Left lung (tissue), 10 donors: ENCODE measurements around the gene ZNF556. TPM values are rescaled to one million over a fixed set of nuclear protein-coding genes. Genes with fewer than 3 reads are reported as not detected.
"Not testable (repeated sequence)": the region's sequence is repeated elsewhere in the genome, so short reads cannot be mapped to it uniquely, and the experiment has no call there.

Experiments used
- ATAC-seq: fragments of 200-7000 bp; cut with Tn5 transposase; one replicate; pipeline ENCODE4 v1.9.1; 2020; ENCODE audit warnings: moderate library complexity
- DNase-seq, 4 donors: peaks; one replicate each; pipeline ENCODE4 v3.0.0-alpha.2; 2013 to 2020
- H3K27ac ChIP-seq, 2 donors: fragments of 200-600 bp; sonication (generic) in 1 of 2; one replicate each; pipeline versions ENCODE4 v1.5.0 to v1.8.0; 2020 to 2021
- H3K27me3 ChIP-seq, 2 donors: fragments of 200-600 bp; sonication (generic) in 1 of 2; one replicate each; pipeline versions ENCODE4 v1.5.0 to v1.8.0; 2020 to 2021
- H3K36me3 ChIP-seq, 2 donors: fragments of 200-600 bp; sonication (generic) in 1 of 2; one replicate each; pipeline versions ENCODE4 v1.5.0 to v1.8.0; 2020 to 2021
- H3K4me1 ChIP-seq, 2 donors: fragments of 200-600 bp; one replicate each; pipeline ENCODE4 v1.8.0; 2021
- H3K4me3 ChIP-seq, 2 donors: fragments of 200-600 bp; sonication (generic) in 1 of 2; one replicate each; pipeline versions ENCODE4 v1.5.0 to v1.8.0; 2020 to 2021; ENCODE audit warnings: mild to moderate bottlenecking in 1 of 2
- H3K9me3 ChIP-seq, 2 donors: fragments of 200-600 bp; sonication (generic) in 1 of 2; one replicate each; pipeline versions ENCODE4 v1.5.0 to v1.8.0; 2020 to 2021
- CTCF ChIP-seq, 2 donors: fragments of 200-600 bp; sonication (generic) in 1 of 2; IDR thresholded peaks; one replicate each; pipeline versions ENCODE4 v1.5.0 to v1.8.0; 2021; ENCODE audit warnings: antibody characterized with exemption in 2 of 2
- intact Hi-C, 2 donors: fragments of 100-400 bp; cut with DNase I; formaldehyde crosslinking; loops; one replicate each; pipeline versions ENCODE4 v1.11.2 to v1.14.2; 2022
- polyA plus RNA-seq, 6 donors: library from polyadenylated mRNA; unstranded; fragments of 120-200 nt; gene quantifications; one replicate each; pipeline ENCODE4 v1.2.1, GENCODE V29; 2013; ENCODE audit not compliant: insufficient read length in 6 of 6
- total RNA-seq, 2 donors: library from RNA; stranded (reverse); fragmentation: NEBNext Ultra II Directional; extraction: Animal tissue kit (Norgen Biotek cat#: 25700); gene quantifications; one replicate each; pipeline ENCODE4 v1.2.1, GENCODE V29; 2021
- donor health status: DM: no; HTN: yes; CAD: no.
- donor health status: DM: no; HTN: no; CAD: no.

Gene ZNF556
- total and polyA plus RNA-seq, 8 donors: 0.06 to 0.21 (median 0.14) TPM; not detected in 2

DNA sequence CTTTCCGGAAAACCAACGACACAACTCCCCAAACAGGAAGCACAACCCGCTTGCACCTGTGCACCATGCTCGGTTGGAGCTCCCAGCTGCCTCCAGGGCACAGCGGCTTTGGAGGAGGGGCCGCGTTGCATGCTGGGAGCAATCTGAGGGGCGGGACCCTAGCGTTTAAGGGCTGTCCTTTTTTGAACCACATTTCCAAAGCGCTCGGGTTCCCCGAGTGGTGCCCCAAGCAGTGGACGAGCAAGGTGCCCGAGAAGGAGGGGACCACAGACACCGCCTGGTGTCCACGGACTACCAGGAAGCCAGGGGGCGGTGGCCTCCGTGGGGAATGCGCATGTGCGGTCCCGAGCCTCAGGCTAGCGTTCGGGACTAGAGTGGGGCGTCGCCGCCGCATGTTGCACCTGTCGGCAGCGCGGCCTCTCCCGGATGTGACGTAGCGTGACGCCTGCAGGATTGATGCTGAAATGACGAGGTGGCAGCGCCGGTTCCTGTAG, 21.6 kb downstream of the ZNF556 start:
- Histone ChIP-seq H3K27me3 (no peaks in the 10 kb centered on the region), H3K36me3 (no peaks in the 10 kb centered on the region), H3K9me3 (no peaks in the 10 kb centered on the region), H3K27ac (peak overlapping the region; percentile 19 to 70), H3K4me1 (peaks cover 0 to 5% of the 10 kb centered on the region in 2 donors), H3K4me3 (peak overlapping the region; percentile 12 to 39)
- ATAC-seq (peak; percentile 34), DNase-seq (peak in 2 of 4 donors; percentile 37 to 80)
- no peak for TF ChIP-seq CTCF (IDR thresholded peaks at IDR 0.05)
- intact Hi-C loops: no loop called here

DNA sequence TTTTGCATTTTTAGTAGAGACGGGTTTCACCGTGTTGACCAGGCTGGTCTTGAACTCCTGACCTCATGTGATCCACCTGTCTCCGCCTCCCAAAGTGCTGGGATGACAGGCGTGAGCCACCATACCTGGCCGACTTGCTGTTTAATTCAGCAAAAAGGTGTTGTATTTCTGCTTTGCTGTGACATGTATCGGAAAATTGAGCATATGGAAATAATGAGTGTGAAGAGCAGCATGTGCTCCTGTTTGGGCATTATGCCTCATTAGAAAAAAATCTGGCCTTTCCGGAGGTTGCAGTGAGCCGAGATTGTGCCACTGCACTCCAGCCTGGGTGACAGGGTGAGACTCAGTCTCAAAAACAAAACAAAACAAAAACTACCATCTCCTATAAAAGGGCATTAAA, 23.4 kb downstream of the ZNF556 start:
- H3K36me3 ChIP-seq, H3K4me1 ChIP-seq, H3K9me3 ChIP-seq, DNase-seq, H3K27ac ChIP-seq, intact Hi-C loops, H3K4me3 ChIP-seq, H3K27me3 ChIP-seq, ATAC-seq: not testable (repeated sequence)

DNA sequence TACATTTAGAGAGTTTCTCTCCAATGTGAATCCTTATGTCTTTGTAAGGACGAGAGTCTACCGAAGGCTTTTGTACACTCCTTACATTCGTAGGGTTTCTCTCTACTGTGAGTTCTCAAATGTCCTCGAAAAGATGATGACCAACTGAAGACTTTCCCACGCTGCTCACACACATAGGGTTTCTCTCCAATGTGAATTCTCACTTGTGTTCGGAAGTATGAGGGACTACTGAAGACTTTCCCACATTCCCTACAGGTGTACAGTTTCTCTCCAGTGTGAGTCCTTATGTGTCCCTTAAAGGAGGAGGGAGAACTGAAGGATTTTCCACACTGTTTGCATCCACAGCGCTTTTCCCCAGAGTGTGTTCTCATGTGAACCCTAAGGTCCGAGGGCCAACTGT, 29.6 kb downstream of the ZNF556 start:
- no peak for ATAC-seq
- intact Hi-C loops: no loop called here

DNA sequence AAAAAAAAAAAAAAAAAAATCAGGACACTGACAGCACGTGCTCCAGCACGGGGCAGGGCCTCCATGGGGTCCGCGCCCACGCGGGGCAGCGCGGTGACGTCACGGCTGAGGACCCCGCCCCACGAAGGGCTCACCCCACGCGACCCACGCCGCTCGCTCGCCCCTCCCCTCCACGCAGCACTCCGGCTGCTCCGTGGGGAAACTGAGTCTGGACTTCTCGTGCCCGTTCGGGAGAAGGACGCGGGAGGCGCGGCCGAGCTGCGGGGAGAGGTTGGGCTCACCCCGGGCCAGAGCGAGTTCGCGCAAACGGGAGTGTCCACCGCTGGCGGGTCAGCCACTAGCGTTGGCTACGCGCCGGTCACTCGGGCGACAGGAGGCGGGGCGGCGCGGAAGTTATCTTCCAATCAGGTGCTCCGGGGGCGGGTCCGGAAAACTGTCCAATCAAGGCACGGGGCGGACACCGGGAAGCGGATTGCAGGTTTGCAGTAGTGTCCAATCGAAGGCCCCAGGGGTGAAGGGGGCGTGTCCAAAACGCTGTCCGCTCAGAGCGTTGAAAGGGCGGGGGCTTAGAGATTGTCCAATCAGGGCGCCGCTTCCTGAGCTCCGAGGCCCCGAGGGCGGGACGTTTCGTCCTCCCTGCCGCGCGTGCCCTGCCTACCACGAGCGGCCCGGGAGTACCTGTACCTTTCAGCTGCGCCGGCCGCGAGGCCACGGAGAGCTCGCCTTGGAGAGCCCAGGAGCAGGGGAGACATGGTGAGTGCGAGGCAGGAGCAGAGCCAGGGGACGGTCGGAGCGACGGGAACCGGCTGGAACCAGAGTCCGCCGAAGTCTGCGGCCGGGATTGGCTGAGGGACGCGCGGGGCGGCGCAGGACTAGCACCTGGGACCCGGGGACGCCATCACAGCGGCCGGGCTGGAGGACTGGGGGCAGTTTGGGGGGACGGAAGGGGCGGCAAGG, 33.4 kb downstream of the ZNF556 start, which contains the start of gene ZNF57:
Gene ZNF57 (plus strand): TSS at position 633 of the 957 bp plus-strand sequence. CDS start 118 bp downstream, at position 751.
- Histone ChIP-seq H3K4me1 (peaks cover 5 to 10% of the 10 kb centered on the region in 2 donors), H3K4me3 (peak within 1 kb of the TSS; percentile 58 to 59), H3K36me3 (no peaks in the 10 kb centered on the region), H3K9me3 (peaks cover 0 to 18% of the 10 kb centered on the region in 2 donors), H3K27ac (peak within 1 kb of the TSS; percentile 88), H3K27me3 (no peaks in the 10 kb centered on the region)
- DNase-seq (peak; percentile 97 to 100 (median 98)), ATAC-seq (peak; percentile 98)
- no peak for TF ChIP-seq CTCF (IDR thresholded peaks at IDR 0.05)
- intact Hi-C loops: no loop called here

More for the DNA sequence above, 29.6 kb downstream of the ZNF556 start:
- no peak for DNase-seq
- no peak overlapping the region for H3K4me3 ChIP-seq
- peaks cover 4 to 5% of the 10 kb centered on the region in 2 donors for H3K4me1 ChIP-seq
- no peak overlapping the region for H3K27ac ChIP-seq
- TF ChIP-seq CTCF (IDR thresholded peaks at IDR 0.05): no peak
- no peaks in the 10 kb centered on the region for H3K27me3 ChIP-seq
- H3K9me3 ChIP-seq: peaks cover 0 to 18% of the 10 kb centered on the region in 2 donors
- H3K36me3 ChIP-seq: no peaks in the 10 kb centered on the region

DNA sequence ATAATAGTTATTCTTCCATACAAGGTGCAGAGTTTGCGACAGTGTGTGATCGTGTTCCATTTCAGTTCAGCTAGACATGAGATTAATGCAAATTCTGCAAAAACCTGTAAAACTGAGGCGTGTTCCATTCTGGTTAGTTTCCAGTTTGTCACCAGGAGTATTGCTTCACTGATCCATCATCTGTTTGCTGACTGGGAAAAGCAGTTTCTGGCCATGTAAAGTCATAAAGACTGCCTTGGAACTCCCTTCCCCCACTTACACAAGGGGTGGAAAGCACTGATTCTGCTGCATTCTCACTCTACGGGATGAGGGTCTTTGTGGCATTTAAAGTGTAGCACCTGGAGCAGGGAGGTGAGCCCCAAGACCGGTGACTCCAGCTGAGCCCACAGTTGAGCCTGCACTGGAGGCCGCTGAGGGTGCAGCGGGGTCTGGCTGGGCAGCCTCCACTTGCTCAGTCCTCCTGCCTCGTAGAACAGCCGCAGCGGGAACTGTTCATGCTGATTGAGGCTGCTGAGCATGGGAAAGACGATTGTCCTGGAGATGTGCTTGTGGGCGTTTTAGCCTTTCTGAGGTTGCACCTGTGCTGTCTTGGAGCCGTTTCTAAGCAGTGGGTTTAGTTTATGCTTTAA, 35.6 kb downstream of the ZNF556 start:
- TF ChIP-seq CTCF (IDR thresholded peaks at IDR 0.05): no peak
- no peak overlapping the region for H3K4me3 ChIP-seq
- ATAC-seq (no peak), DNase-seq (peak in 1 of 4 donors; percentile 55)
- no peaks in the 10 kb centered on the region for H3K9me3 ChIP-seq
- H3K36me3 ChIP-seq: no peaks in the 10 kb centered on the region
- H3K4me1 ChIP-seq: peaks cover 5 to 10% of the 10 kb centered on the region in 2 donors
- no peak overlapping the region for H3K27ac ChIP-seq
- intact Hi-C loops: no loop called here
- H3K27me3 ChIP-seq: no peaks in the 10 kb centered on the region

GRCh38 chr19:2903326-2903725, 36.2 kb downstream of the ZNF556 start:
- H3K36me3 ChIP-seq, ATAC-seq, intact Hi-C loops, H3K27ac ChIP-seq, H3K27me3 ChIP-seq, H3K9me3 ChIP-seq, H3K4me3 ChIP-seq: not testable (repeated sequence)
- DNase-seq: peak in 1 of 4 donors; percentile 53
- H3K4me1 ChIP-seq: peaks cover 5 to 10% of the 10 kb centered on the region in 2 donors
